GM12878 (cell line): ENCODE data around the gene LY6G5B.

ENCODE experiments used
- CTCF ChIP-seq, 3 experiments: IDR thresholded peaks in 2 of 3; conservative IDR thresholded peaks in 1 of 3; 2 replicates each; pipeline ENCODE4 v1.5.1; 2011; ENCODE audit warnings: low read depth in 3 of 3, low read length in 3 of 3, mild to moderate bottlenecking in 3 of 3, control low read depth in 2 of 3, moderate library complexity in 2 of 3, inconsistent platforms in 1 of 3, mixed read lengths in 1 of 3; ENCODE audit not compliant: control insufficient read depth in 2 of 3, insufficient read depth in 1 of 3; ENCODE audit errors: extremely low read depth in 1 of 3
- ELK1 ChIP-seq: IDR thresholded peaks from 2 replicates; pipeline ENCODE4 v1.6.1; 2012; ENCODE audit warnings: low read depth, low read length, improper control_type of control experiment
- POLR2AphosphoS5 ChIP-seq: IDR thresholded peaks from 2 replicates; pipeline ENCODE4 v1.6.1; 2011; ENCODE audit warnings: mild to moderate bottlenecking, low read length, inconsistent platforms
- TBL1XR1 ChIP-seq: IDR thresholded peaks from 2 replicates; pipeline ENCODE4 v1.6.1; 2012; ENCODE audit warnings: low read depth, low read length, improper control_type of control experiment

GRCh38 chr6:31624070-31624469 is 45.7 kb upstream of the LY6G5B start:
- TF ChIP-seq CTCF (IDR thresholded peaks at IDR 0.05 in 2 of 3, conservative IDR thresholded peaks at IDR 0.05 in 1 of 3; ENCODE audit: control insufficient read depth in 2 of 3, extremely low read depth in 1 of 3, insufficient read depth in 1 of 3, low read depth in 3 of 3, low read length in 3 of 3), result no peak
- no peak for TF ChIP-seq TBL1XR1
- no peak; the same call in 1 of the 2 replicates for TF ChIP-seq POLR2AphosphoS5
- TF ChIP-seq ELK1, result no peak
